ENCODE data around the gene FHAD1.

Gene FHAD1

DNA sequence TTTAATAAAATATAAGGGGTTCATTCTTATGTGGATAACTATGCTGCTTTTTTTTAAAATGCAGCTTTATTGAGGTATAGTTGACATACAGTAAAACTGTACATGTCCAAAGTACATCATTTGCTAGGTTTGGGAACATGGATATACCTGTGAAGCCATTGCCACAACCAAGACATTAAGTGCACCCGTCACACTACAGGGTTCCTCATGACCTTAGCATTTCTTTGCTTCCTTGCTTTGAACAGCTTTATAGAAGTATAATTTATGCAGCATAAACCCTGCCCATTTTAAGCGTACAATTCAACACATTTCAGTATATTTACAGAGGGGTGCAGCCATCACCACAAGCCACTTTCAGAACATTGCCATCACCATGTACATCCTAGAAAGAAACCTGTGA is 26.3 kb downstream of the FHAD1 start:
- no peak overlapping the region for H3K9ac ChIP-seq (ENCODE audit: low read length)
- no peaks in the 10 kb centered on the region for H3K36me3 ChIP-seq (ENCODE audit: control insufficient read depth, low read depth, low read length)
- H3K4me1 ChIP-seq (ENCODE audit: control insufficient read depth, low read depth, low read length), result no peaks in the 10 kb centered on the region
- no peaks in the 10 kb centered on the region for H3K9me3 ChIP-seq (ENCODE audit: control insufficient read depth, low read depth, low read length)
- H3K27ac ChIP-seq (ENCODE audit: low read length), result no peak overlapping the region
- peaks cover 7% of the 10 kb centered on the region for H3K27me3 ChIP-seq (ENCODE audit: control insufficient read depth, insufficient read depth, low read length)
- no peak overlapping the region for H3K4me3 ChIP-seq (ENCODE audit: low read length)

- Histone ChIP-seq H3K4me3 (ENCODE audit: low read length) (no peak overlapping the region), H3K27me3 (ENCODE audit: control insufficient read depth, insufficient read depth, low read length) (peaks cover 7% of the 10 kb centered on the region), H3K36me3 (ENCODE audit: control insufficient read depth, low read depth, low read length) (no peaks in the 10 kb centered on the region), H3K27ac (ENCODE audit: low read length) (no peak overlapping the region), H3K9me3 (ENCODE audit: control insufficient read depth, low read depth, low read length) (no peaks in the 10 kb centered on the region), H3K4me1 (ENCODE audit: control insufficient read depth, low read depth, low read length) (no peaks in the 10 kb centered on the region), H3K9ac (ENCODE audit: low read length) (no peak overlapping the region)
These were observed 29.1 kb downstream of the FHAD1 start for GRCh38 chr1:15275921-15276683.

- Histone ChIP-seq H3K9me3 (ENCODE audit: control insufficient read depth, low read depth, low read length) (no peaks in the 10 kb centered on the region), H3K4me3 (ENCODE audit: low read length) (no peak overlapping the region), H3K27ac (ENCODE audit: low read length) (no peak overlapping the region), H3K36me3 (ENCODE audit: control insufficient read depth, low read depth, low read length) (no peaks in the 10 kb centered on the region), H3K4me1 (ENCODE audit: control insufficient read depth, low read depth, low read length) (no peaks in the 10 kb centered on the region), H3K27me3 (ENCODE audit: control insufficient read depth, insufficient read depth, low read length) (peaks cover 5% of the 10 kb centered on the region), H3K9ac (ENCODE audit: low read length) (no peak overlapping the region)
These were observed 29.8 kb downstream of the FHAD1 start for GRCh38 chr1:15276691-15277446.

- no peaks in the 10 kb centered on the region for H3K36me3 ChIP-seq (ENCODE audit: control insufficient read depth, low read depth, low read length)
- no peak overlapping the region for H3K9ac ChIP-seq (ENCODE audit: low read length)
- H3K9me3 ChIP-seq (ENCODE audit: control insufficient read depth, low read depth, low read length), result no peaks in the 10 kb centered on the region
- H3K27ac ChIP-seq (ENCODE audit: low read length), result no peak overlapping the region
- no peaks in the 10 kb centered on the region for H3K27me3 ChIP-seq (ENCODE audit: control insufficient read depth, insufficient read depth, low read length)
- H3K4me1 ChIP-seq (ENCODE audit: control insufficient read depth, low read depth, low read length), result no peaks in the 10 kb centered on the region
- H3K4me3 ChIP-seq (ENCODE audit: low read length), result no peak overlapping the region
These were observed 30.4 kb downstream of the FHAD1 start for GRCh38 chr1:15277447-15277838.

DNA sequence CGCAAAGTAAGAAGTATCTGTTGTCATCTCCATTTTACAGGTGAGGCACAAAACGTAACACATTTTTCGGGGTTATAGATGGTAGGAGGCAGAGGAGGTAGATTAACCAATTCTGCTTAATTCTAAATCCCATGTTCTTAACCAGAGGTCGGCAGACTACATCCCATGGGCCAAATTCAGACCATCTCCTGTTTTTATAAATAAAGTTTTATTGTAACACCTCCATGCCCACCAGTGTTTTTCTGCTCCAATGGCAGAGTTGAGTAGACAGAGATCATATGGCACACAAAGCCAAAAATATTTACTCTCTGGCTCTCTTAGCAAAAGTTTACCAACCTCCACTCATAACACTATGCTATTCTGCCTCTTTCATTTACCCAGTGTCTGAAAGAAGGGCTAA is 30.9 kb downstream of the FHAD1 start:
- H3K4me1 ChIP-seq (ENCODE audit: control insufficient read depth, low read depth, low read length), result no peaks in the 10 kb centered on the region
- no peaks in the 10 kb centered on the region for H3K9me3 ChIP-seq (ENCODE audit: control insufficient read depth, low read depth, low read length)
- H3K9ac ChIP-seq (ENCODE audit: low read length), result no peak overlapping the region
- no peaks in the 10 kb centered on the region for H3K27me3 ChIP-seq (ENCODE audit: control insufficient read depth, insufficient read depth, low read length)
- H3K4me3 ChIP-seq (ENCODE audit: low read length), result no peak overlapping the region
- no peak overlapping the region for H3K27ac ChIP-seq (ENCODE audit: low read length)
- H3K36me3 ChIP-seq (ENCODE audit: control insufficient read depth, low read depth, low read length), result no peaks in the 10 kb centered on the region

- H3K9me3 ChIP-seq (ENCODE audit: control insufficient read depth, low read depth, low read length), result no peaks in the 10 kb centered on the region
- H3K27me3 ChIP-seq (ENCODE audit: control insufficient read depth, insufficient read depth, low read length), result no peaks in the 10 kb centered on the region
- no peaks in the 10 kb centered on the region for H3K36me3 ChIP-seq (ENCODE audit: control insufficient read depth, low read depth, low read length)
- H3K4me1 ChIP-seq (ENCODE audit: control insufficient read depth, low read depth, low read length), result no peaks in the 10 kb centered on the region
- H3K4me3 ChIP-seq (ENCODE audit: low read length), result no peak overlapping the region
- no peak overlapping the region for H3K9ac ChIP-seq (ENCODE audit: low read length)
- H3K27ac ChIP-seq (ENCODE audit: low read length), result no peak overlapping the region
These were observed 32.7 kb downstream of the FHAD1 start for GRCh38 chr1:15279576-15280230.

- no peaks in the 10 kb centered on the region for H3K27me3 ChIP-seq (ENCODE audit: control insufficient read depth, insufficient read depth, low read length)
- H3K36me3 ChIP-seq (ENCODE audit: control insufficient read depth, low read depth, low read length), result no peaks in the 10 kb centered on the region
- no peak overlapping the region for H3K9ac ChIP-seq (ENCODE audit: low read length)
- no peak overlapping the region for H3K4me3 ChIP-seq (ENCODE audit: low read length)
- H3K9me3 ChIP-seq (ENCODE audit: control insufficient read depth, low read depth, low read length), result no peaks in the 10 kb centered on the region
- H3K27ac ChIP-seq (ENCODE audit: low read length), result no peak overlapping the region
- no peaks in the 10 kb centered on the region for H3K4me1 ChIP-seq (ENCODE audit: control insufficient read depth, low read depth, low read length)
These were observed 33.4 kb downstream of the FHAD1 start for GRCh38 chr1:15280416-15280815.

- Histone ChIP-seq H3K9ac (ENCODE audit: low read length) (no peak overlapping the region), H3K4me1 (ENCODE audit: control insufficient read depth, low read depth, low read length) (no peaks in the 10 kb centered on the region), H3K27ac (ENCODE audit: low read length) (no peak overlapping the region), H3K27me3 (ENCODE audit: control insufficient read depth, insufficient read depth, low read length) (no peaks in the 10 kb centered on the region), H3K4me3 (ENCODE audit: low read length) (no peak overlapping the region), H3K9me3 (ENCODE audit: control insufficient read depth, low read depth, low read length) (no peaks in the 10 kb centered on the region), H3K36me3 (ENCODE audit: control insufficient read depth, low read depth, low read length) (no peaks in the 10 kb centered on the region)
These were observed 35.0 kb downstream of the FHAD1 start for GRCh38 chr1:15282038-15282437.

- H3K9ac ChIP-seq (ENCODE audit: low read length), result no peak overlapping the region
- H3K4me1 ChIP-seq (ENCODE audit: control insufficient read depth, low read depth, low read length), result no peaks in the 10 kb centered on the region
- H3K27ac ChIP-seq (ENCODE audit: low read length), result no peak overlapping the region
- H3K36me3 ChIP-seq (ENCODE audit: control insufficient read depth, low read depth, low read length), result no peaks in the 10 kb centered on the region
- no peaks in the 10 kb centered on the region for H3K9me3 ChIP-seq (ENCODE audit: control insufficient read depth, low read depth, low read length)
- no peak overlapping the region for H3K4me3 ChIP-seq (ENCODE audit: low read length)
- no peaks in the 10 kb centered on the region for H3K27me3 ChIP-seq (ENCODE audit: control insufficient read depth, insufficient read depth, low read length)
These were observed 35.9 kb downstream of the FHAD1 start for GRCh38 chr1:15282810-15283474.

DNA sequence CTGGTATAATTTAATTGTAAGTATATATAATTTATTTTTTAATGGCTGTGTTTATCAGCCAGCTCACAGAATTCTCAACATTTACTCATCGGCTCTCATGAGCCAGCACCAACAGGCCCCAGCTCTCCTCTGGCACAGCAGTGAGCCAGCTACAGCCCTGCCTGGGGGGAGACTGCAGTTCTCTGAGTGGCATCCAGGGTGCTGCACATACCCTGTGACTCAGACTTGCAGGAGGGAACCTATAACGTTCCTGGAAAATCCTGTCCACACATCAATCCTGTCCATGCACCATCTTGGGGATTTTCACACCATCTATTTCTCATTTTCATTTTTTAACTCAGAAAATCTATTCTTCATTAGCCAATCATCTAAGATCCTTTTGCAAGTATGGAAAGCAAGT is 36.5 kb downstream of the FHAD1 start:
- H3K4me1 ChIP-seq (ENCODE audit: control insufficient read depth, low read depth, low read length), result no peaks in the 10 kb centered on the region
- no peaks in the 10 kb centered on the region for H3K27me3 ChIP-seq (ENCODE audit: control insufficient read depth, insufficient read depth, low read length)
- no peaks in the 10 kb centered on the region for H3K36me3 ChIP-seq (ENCODE audit: control insufficient read depth, low read depth, low read length)
- no peaks in the 10 kb centered on the region for H3K9me3 ChIP-seq (ENCODE audit: control insufficient read depth, low read depth, low read length)
- no peak overlapping the region for H3K9ac ChIP-seq (ENCODE audit: low read length)
- no peak overlapping the region for H3K27ac ChIP-seq (ENCODE audit: low read length)
- no peak overlapping the region for H3K4me3 ChIP-seq (ENCODE audit: low read length)

- Histone ChIP-seq H3K4me1 (ENCODE audit: control insufficient read depth, low read depth, low read length) (no peaks in the 10 kb centered on the region), H3K4me3 (ENCODE audit: low read length) (no peak overlapping the region), H3K27me3 (ENCODE audit: control insufficient read depth, insufficient read depth, low read length) (no peaks in the 10 kb centered on the region), H3K36me3 (ENCODE audit: control insufficient read depth, low read depth, low read length) (no peaks in the 10 kb centered on the region), H3K9ac (ENCODE audit: low read length) (no peak overlapping the region), H3K27ac (ENCODE audit: low read length) (no peak overlapping the region), H3K9me3 (ENCODE audit: control insufficient read depth, low read depth, low read length) (no peaks in the 10 kb centered on the region)
These were observed 39.4 kb downstream of the FHAD1 start for GRCh38 chr1:15286452-15286851.

Measured in iPS-18a (cell line).